HepG2 (cell line): ENCODE data around the gene ZNF512B. TPM values are rescaled to one million over a fixed set of nuclear protein-coding genes. Genes with fewer than 3 reads are reported as not detected.

Experiments used
- ATF7 ChIP-seq, 2 experiments: fragments of 450-650 bp in 1 of 2; sonication (generic) in 1 of 2; formaldehyde crosslinking in 1 of 2; IDR thresholded peaks; 2 replicates each; pipeline versions ENCODE4 v1.4.0 to v1.6.1; 2016 to 2020; ENCODE audit warnings: antibody characterized with exemption in 1 of 2, mild to moderate bottlenecking in 1 of 2, missing genetic modification reagents in 1 of 2
- ATM ChIP-seq: fragments of 450-650 bp; IDR thresholded peaks from 2 replicates; pipeline ENCODE4 v1.7.1; 2017; ENCODE audit warnings: mild to moderate bottlenecking, borderline replicate concordance
- EHMT2 ChIP-seq: fragments of 200-600 bp; sonication (generic); IDR thresholded peaks from 2 replicates; pipeline ENCODE4 v1.7.0; 2017; ENCODE audit warnings: antibody characterized with exemption, low read depth, low read length, borderline replicate concordance
- GPN1 ChIP-seq: sonication (generic); formaldehyde crosslinking; IDR thresholded peaks from 2 replicates; pipeline ENCODE4 v1.5.1; 2020; ENCODE audit warnings: missing genetic modification reagents, borderline replicate concordance
- HMG20B ChIP-seq: conservative IDR thresholded peaks from 2 replicates; pipeline ENCODE4 v1.6.1; 2016; ENCODE audit warnings: missing genetic modification reagents, missing compliant biosample characterization
- HOXA3 ChIP-seq: sonication (generic); formaldehyde crosslinking; IDR thresholded peaks from 2 replicates; pipeline ENCODE4 v1.5.0; 2020; ENCODE audit warnings: missing genetic modification reagents
- POLR2AphosphoS5 ChIP-seq: IDR thresholded peaks from 2 replicates; pipeline ENCODE4 v1.6.1; 2012; ENCODE audit warnings: low read depth, low read length
- TBX2 ChIP-seq: sonication (generic); formaldehyde crosslinking; IDR thresholded peaks from 2 replicates; pipeline ENCODE4 v1.5.0; 2020; ENCODE audit warnings: missing genetic modification reagents, mild to moderate bottlenecking, borderline replicate concordance
- TCF7 ChIP-seq: sonication (generic); IDR thresholded peaks from 2 replicates; pipeline ENCODE4 v1.6.1; 2016; ENCODE audit warnings: antibody characterized with exemption, low read depth
- ZEB1 ChIP-seq: IDR thresholded peaks from 2 replicates; pipeline ENCODE4 v1.6.1; 2012; ENCODE audit warnings: mild to moderate bottlenecking, low read depth, inconsistent platforms; ENCODE audit not compliant: insufficient replicate concordance
- ZFP37 ChIP-seq: sonication (generic); formaldehyde crosslinking; IDR thresholded peaks from 2 replicates; pipeline ENCODE4 v1.4.0; 2020; ENCODE audit warnings: missing genetic modification reagents, borderline replicate concordance
- ZNF205 ChIP-seq: IDR thresholded peaks from 2 replicates; pipeline ENCODE4 v1.6.1; 2018; ENCODE audit warnings: missing biosample characterization, missing genetic modification reagents
- ZNF224 ChIP-seq: sonication (generic); formaldehyde crosslinking; IDR thresholded peaks from 2 replicates; pipeline ENCODE4 v1.5.0; 2020; ENCODE audit warnings: mild to moderate bottlenecking, missing genetic modification reagents
- ZNF264 ChIP-seq: sonication (generic); formaldehyde crosslinking; IDR thresholded peaks from 2 replicates; pipeline ENCODE4 v1.4.0; 2020; ENCODE audit warnings: missing genetic modification reagents
- ZNF556 ChIP-seq: sonication (generic); formaldehyde crosslinking; IDR thresholded peaks from 2 replicates; pipeline ENCODE4 v1.4.0; 2020; ENCODE audit warnings: mild to moderate bottlenecking, missing genetic modification reagents, borderline replicate concordance
- ZNF749 ChIP-seq: sonication (generic); formaldehyde crosslinking; IDR thresholded peaks from 2 replicates; pipeline ENCODE4 v1.8.0; 2022; ENCODE audit warnings: mild to moderate bottlenecking, missing genetic modification reagents, moderate library complexity, borderline replicate concordance
- polyA plus RNA-seq, 8 experiments: library from polyadenylated mRNA; depleted of rRNA in 3 of 8; stranded (reverse) in 7 of 8; unstranded in 1 of 8; fragments of >200 nt; fragmentation: Illumina TruSeq in 4 of 8; extraction: Trizol in 4 of 8; gene quantifications; 2 replicates each; pipeline versions ENCODE4 v1.2.1 to v1.2.3, GENCODE V29; 2011 to 2016; ENCODE audit warnings: low read depth in 4 of 8, missing spikeins in 1 of 8, mixed read lengths in 1 of 8; ENCODE audit not compliant: insufficient read depth in 1 of 8
- total RNA-seq, 5 experiments: library from RNA; depleted of rRNA; stranded (reverse); fragments of >200 nt; fragmentation: Illumina TruSeq; extraction: Trizol; gene quantifications; 2 replicates each; pipeline ENCODE4 v1.2.3, GENCODE V29; 2016; ENCODE audit warnings: low read depth in 1 of 5
- TF ChIP-seq, protein P1 (sequence below), 2 experiments: fragments of 450-650 bp in 1 of 2; sonication (generic) in 1 of 2; formaldehyde crosslinking in 1 of 2; IDR thresholded peaks; 2 replicates each; pipeline versions ENCODE4 v1.6.1 to v1.8.0; 2016 to 2022; ENCODE audit warnings: antibody characterized with exemption in 1 of 2, mild to moderate bottlenecking in 1 of 2, missing genetic modification reagents in 1 of 2

The ZNF512B gene
- total and polyA plus RNA-seq, 2 of the 13 experiments (the other 11 are each of a cell fraction or from before 2014, with no cell fraction given): 11.5 to 30.6 TPM

DNA sequence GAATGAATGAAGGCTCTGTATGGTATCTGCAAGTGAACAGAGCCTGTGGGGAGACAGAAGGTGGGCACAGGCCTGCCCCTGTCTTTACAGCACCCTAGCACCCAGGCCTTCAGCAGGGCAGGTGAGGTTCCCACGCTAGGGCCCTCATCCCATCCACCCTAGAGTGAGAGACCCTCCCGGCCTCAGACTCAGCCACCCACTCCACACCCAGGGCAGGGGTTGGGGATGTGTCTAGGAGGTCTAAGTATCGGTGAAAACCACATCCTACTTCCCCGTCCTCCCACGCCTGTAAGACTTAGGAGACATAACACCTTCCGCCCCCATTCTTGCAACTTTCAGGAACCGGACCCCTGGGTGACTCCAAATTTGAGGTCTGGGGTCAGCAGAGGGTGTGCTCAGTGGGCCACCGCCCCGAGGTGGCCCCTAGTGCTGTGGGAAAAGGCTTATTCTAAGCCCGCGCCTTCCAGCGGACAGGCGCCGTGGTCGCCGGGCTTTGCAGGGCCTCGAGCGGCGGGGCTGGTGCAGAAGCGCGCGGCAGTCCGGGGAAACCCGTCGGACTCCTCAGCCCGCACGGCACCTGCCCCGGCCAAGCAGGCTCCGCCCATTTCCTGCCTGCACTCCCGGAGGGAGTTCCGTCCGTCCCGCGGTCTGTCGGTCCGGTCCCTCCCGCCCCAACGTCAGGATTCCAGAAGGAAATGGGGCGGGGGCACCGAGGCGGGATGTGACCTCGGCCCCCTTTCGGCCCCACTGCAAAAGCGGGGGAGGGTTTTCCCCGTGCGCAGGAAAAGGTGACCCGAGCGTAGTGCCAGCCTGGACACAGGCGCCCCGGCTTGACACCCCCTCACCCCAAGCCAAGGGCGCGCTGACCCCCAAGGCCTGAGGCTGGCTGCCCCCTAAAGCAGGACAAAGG is 8.8 kb upstream of the ZNF512B start (continued):
- no peak; the same call in 1 of the 2 replicates for TF ChIP-seq ZNF224 (CRISPR knock-in tag)
- peak; percentile 92 for TF ChIP-seq TBX2 (CRISPR knock-in tag)
- peak; percentile 49 for TF ChIP-seq HMG20B
- TF ChIP-seq ATM: no peak
- TF ChIP-seq ZNF264: peak; percentile 72; the same call in 1 of the 2 replicates
- no peak; the same call in none of the 2 replicates for TF ChIP-seq ZNF749 (CRISPR knock-in tag)
- TF ChIP-seq TCF7: no peak
- TF ChIP-seq HOXA3 (CRISPR knock-in tag): peak; percentile 93
- peak; percentile 59 for TF ChIP-seq ZNF556 (CRISPR knock-in tag)
- no peak; the same call in 1 of the 2 replicates for TF ChIP-seq POLR2AphosphoS5
- TF ChIP-seq, protein P1, sequence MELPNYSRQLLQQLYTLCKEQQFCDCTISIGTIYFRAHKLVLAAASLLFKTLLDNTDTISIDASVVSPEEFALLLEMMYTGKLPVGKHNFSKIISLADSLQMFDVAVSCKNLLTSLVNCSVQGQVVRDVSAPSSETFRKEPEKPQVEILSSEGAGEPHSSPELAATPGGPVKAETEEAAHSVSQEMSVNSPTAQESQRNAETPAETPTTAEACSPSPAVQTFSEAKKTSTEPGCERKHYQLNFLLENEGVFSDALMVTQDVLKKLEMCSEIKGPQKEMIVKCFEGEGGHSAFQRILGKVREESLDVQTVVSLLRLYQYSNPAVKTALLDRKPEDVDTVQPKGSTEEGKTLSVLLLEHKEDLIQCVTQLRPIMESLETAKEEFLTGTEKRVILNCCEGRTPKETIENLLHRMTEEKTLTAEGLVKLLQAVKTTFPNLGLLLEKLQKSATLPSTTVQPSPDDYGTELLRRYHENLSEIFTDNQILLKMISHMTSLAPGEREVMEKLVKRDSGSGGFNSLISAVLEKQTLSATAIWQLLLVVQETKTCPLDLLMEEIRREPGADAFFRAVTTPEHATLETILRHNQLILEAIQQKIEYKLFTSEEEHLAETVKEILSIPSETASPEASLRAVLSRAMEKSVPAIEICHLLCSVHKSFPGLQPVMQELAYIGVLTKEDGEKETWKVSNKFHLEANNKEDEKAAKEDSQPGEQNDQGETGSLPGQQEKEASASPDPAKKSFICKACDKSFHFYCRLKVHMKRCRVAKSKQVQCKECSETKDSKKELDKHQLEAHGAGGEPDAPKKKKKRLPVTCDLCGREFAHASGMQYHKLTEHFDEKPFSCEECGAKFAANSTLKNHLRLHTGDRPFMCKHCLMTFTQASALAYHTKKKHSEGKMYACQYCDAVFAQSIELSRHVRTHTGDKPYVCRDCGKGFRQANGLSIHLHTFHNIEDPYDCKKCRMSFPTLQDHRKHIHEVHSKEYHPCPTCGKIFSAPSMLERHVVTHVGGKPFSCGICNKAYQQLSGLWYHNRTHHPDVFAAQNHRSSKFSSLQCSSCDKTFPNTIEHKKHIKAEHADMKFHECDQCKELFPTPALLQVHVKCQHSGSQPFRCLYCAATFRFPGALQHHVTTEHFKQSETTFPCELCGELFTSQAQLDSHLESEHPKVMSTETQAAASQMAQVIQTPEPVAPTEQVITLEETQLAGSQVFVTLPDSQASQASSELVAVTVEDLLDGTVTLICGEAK (IDR thresholded peaks at IDR 0.05): no peak
- TF ChIP-seq, protein P1 (CRISPR knock-in tag; IDR thresholded peaks at IDR 0.05): peak; percentile 78; the same call in 1 of the 2 replicates
- TF ChIP-seq ATF7 (IDR thresholded peaks at IDR 0.05): no peak
- TF ChIP-seq ATF7 (CRISPR knock-in tag; IDR thresholded peaks at IDR 0.05): no peak; the same call in 1 of the 2 replicates
- TF ChIP-seq ZFP37: peak; percentile 93
- TF ChIP-seq ZNF205 (CRISPR knock-in tag): peak; percentile 82
- TF ChIP-seq ZEB1: peak; percentile 83
- peak; percentile 68; the same call in 1 of the 2 replicates for TF ChIP-seq GPN1 (CRISPR knock-in tag)
- TF ChIP-seq EHMT2: no peak
